Uterus (tissue), 4 donors: ENCODE results near the gene ZBTB7C. TPM values are rescaled to one million over a fixed set of nuclear protein-coding genes. Genes with fewer than 3 reads are reported as not detected.

Experiments used
- DNase-seq, 2 donors: peaks; one replicate each; pipeline ENCODE4 v3.0.0-alpha.2; 2019 to 2020
- H3K27ac ChIP-seq, 2 donors: fragments of 200-600 bp; sonication (generic); 1 replicate in 1 of 2; 2 replicates in 1 of 2; pipeline ENCODE4 v1.5.1; 2016 to 2018
- H3K27me3 ChIP-seq, 2 donors: fragments of 200-600 bp; sonication (generic); one replicate each; pipeline ENCODE4 v1.5.1; 2018 to 2019; ENCODE audit warnings: control low read depth in 1 of 2
- H3K36me3 ChIP-seq, 2 donors: fragments of 200-600 bp; sonication (generic); one replicate each; pipeline ENCODE4 v1.5.1; 2019; ENCODE audit warnings: control low read depth in 1 of 2
- H3K4me1 ChIP-seq, 2 donors: fragments of 200-600 bp; sonication (generic); one replicate each; pipeline ENCODE4 v1.5.1; 2018 to 2019; ENCODE audit warnings: control low read depth in 1 of 2
- H3K4me3 ChIP-seq, 2 donors: fragments of 200-600 bp; sonication (generic); 1 replicate in 1 of 2; 2 replicates in 1 of 2; pipeline ENCODE4 v1.5.1; 2018 to 2019; ENCODE audit warnings: mild to moderate bottlenecking in 1 of 2
- H3K9me3 ChIP-seq, 2 donors: fragments of 200-600 bp; sonication (generic); one replicate each; pipeline ENCODE4 v1.5.1; 2019; ENCODE audit warnings: control low read depth in 1 of 2
- CTCF ChIP-seq, 4 experiments: fragments of 200-600 bp in 2 of 4; fragments of 450-650 bp in 2 of 4; sonication (generic) in 2 of 4; IDR thresholded peaks; one replicate each; pipeline ENCODE4 v1.5.1; 2016 to 2019; ENCODE audit warnings: antibody characterized with exemption in 4 of 4, mild to moderate bottlenecking in 2 of 4, moderate library complexity in 1 of 4
- POLR2A ChIP-seq, 2 donors: fragments of 450-650 bp; IDR thresholded peaks; one replicate each; pipeline ENCODE4 v1.6.1; 2016; ENCODE audit warnings: antibody characterized with exemption in 2 of 2, mild to moderate bottlenecking in 1 of 2, moderate library complexity in 1 of 2
- intact Hi-C: fragments of 100-400 bp; cut with DNase I; formaldehyde crosslinking; loops from one replicate; pipeline ENCODE4 v1.15.1; 2023; ENCODE audit warnings: low total_unique reads
- total RNA-seq, 4 donors: library from RNA; depleted of rRNA in 3 of 4; stranded (reverse); fragments of >200 nt in 3 of 4; gene quantifications; one replicate each; pipeline versions ENCODE4 v1.1.0 to v1.2.4, GENCODE V29; 2014 to 2023
- donor health status: DM: yes; HTN: yes; CAD: no.

ZBTB7C gene
- total RNA-seq, 4 donors from 2014 or later = 1.0 to 11.2 (median 7.9) TPM

- TF ChIP-seq POLR2A (IDR thresholded peaks at IDR 0.05) = no peak
- TF ChIP-seq CTCF (IDR thresholded peaks at IDR 0.05) = no peak
- Histone ChIP-seq H3K27ac (no peak overlapping the region), H3K9me3 (no peaks in the 10 kb centered on the region), H3K27me3 (no peaks in the 10 kb centered on the region), H3K4me3 (no peak overlapping the region), H3K4me1 (no peaks in the 10 kb centered on the region), H3K36me3 (no peaks in the 10 kb centered on the region)
- DNase-seq = no peak
- intact Hi-C loops = no loop called here
Observed at GRCh38 chr18:48152549-48152948, 256.6 kb downstream of the ZBTB7C start.

GRCh38 chr18:48151421-48152065 lies 257.6 kb downstream of the ZBTB7C start:
- Histone ChIP-seq H3K27ac (no peak overlapping the region), H3K4me3 (no peak overlapping the region), H3K4me1 (no peaks in the 10 kb centered on the region), H3K9me3 (no peaks in the 10 kb centered on the region), H3K27me3 (no peaks in the 10 kb centered on the region), H3K36me3 (no peaks in the 10 kb centered on the region)
- TF ChIP-seq CTCF (IDR thresholded peaks at IDR 0.05) = no peak
- TF ChIP-seq POLR2A (IDR thresholded peaks at IDR 0.05) = no peak
- DNase-seq = no peak
- intact Hi-C loops = no loop called here

- no peak overlapping the region for H3K27ac ChIP-seq
- H3K9me3 ChIP-seq = no peaks in the 10 kb centered on the region
- no peaks in the 10 kb centered on the region for H3K27me3 ChIP-seq
- DNase-seq = no peak
- H3K4me3 ChIP-seq = no peak overlapping the region
- intact Hi-C loops = no loop called here
- no peaks in the 10 kb centered on the region for H3K36me3 ChIP-seq
- H3K4me1 ChIP-seq = no peaks in the 10 kb centered on the region
- TF ChIP-seq POLR2A (IDR thresholded peaks at IDR 0.05) (no peak), CTCF (IDR thresholded peaks at IDR 0.05) (no peak)
Observed at GRCh38 chr18:48149020-48149685, 260.0 kb downstream of the ZBTB7C start.

GRCh38 chr18:48142994-48143393 lies 266.2 kb downstream of the ZBTB7C start:
- no peaks in the 10 kb centered on the region for H3K9me3 ChIP-seq
- no peak overlapping the region for H3K27ac ChIP-seq
- DNase-seq = no peak
- no peaks in the 10 kb centered on the region for H3K4me1 ChIP-seq
- TF ChIP-seq POLR2A (IDR thresholded peaks at IDR 0.05) (no peak), CTCF (IDR thresholded peaks at IDR 0.05) (no peak)
- no peaks in the 10 kb centered on the region for H3K27me3 ChIP-seq
- intact Hi-C loops = no loop called here
- no peaks in the 10 kb centered on the region for H3K36me3 ChIP-seq
- no peak overlapping the region for H3K4me3 ChIP-seq

GRCh38 chr18:48142353-48142752 lies 266.8 kb downstream of the ZBTB7C start:
- Histone ChIP-seq H3K4me1 (no peaks in the 10 kb centered on the region), H3K27ac (no peak overlapping the region), H3K4me3 (no peak overlapping the region), H3K9me3 (no peaks in the 10 kb centered on the region), H3K27me3 (no peaks in the 10 kb centered on the region), H3K36me3 (no peaks in the 10 kb centered on the region)
- TF ChIP-seq CTCF (IDR thresholded peaks at IDR 0.05) = no peak
- no peak for TF ChIP-seq POLR2A (IDR thresholded peaks at IDR 0.05)
- no peak for DNase-seq
- intact Hi-C loops = no loop called here
